NK-92 treated with Interleukin-12 subunit alpha and Interleukin-12 subunit beta, amount 100 ng/mL, for 24 hours (cell line): ENCODE measurements around the gene SLC30A1.
"Not testable (repeated sequence)": the region's sequence is repeated elsewhere in the genome, so short reads cannot be mapped to it uniquely, and the experiment has no call there.

Experiments
- DNase-seq: peaks from one replicate; lab custom pipeline; 2025; lab: John Stamatoyannopoulos, UW

Gene SLC30A1

GRCh38 chr1:211578640-211579439, at the start of gene SLC30A1:
TSS of gene SLC30A1 (minus strand) at chr1:211579161. CDS start at chr1:211578612, 549 bp downstream.
- DNase-seq: peak; percentile 99

GRCh38 chr1:211628417-211628816, 49.5 kb upstream of the SLC30A1 start:
- no peak for DNase-seq

- DNase-seq: no peak
Observed at GRCh38 chr1:211627259-211627658, 48.3 kb upstream of the SLC30A1 start.

GRCh38 chr1:211625866-211626265, 46.9 kb upstream of the SLC30A1 start:
- not testable (repeated sequence) for DNase-seq

GRCh38 chr1:211625040-211625439, 46.1 kb upstream of the SLC30A1 start:
- no peak for DNase-seq

GRCh38 chr1:211623515-211623914, 44.6 kb upstream of the SLC30A1 start:
- no peak for DNase-seq

- no peak for DNase-seq
Observed at GRCh38 chr1:211621447-211622198, 42.7 kb upstream of the SLC30A1 start.

- no peak for DNase-seq
Observed at GRCh38 chr1:211620097-211620496, 41.1 kb upstream of the SLC30A1 start.

GRCh38 chr1:211619033-211619996, 40.4 kb upstream of the SLC30A1 start:
- no peak for DNase-seq

- DNase-seq: no peak
Observed at GRCh38 chr1:211616965-211617297, 38.0 kb upstream of the SLC30A1 start.

- no peak for DNase-seq
Observed at GRCh38 chr1:211616231-211616964, 37.4 kb upstream of the SLC30A1 start.

GRCh38 chr1:211614615-211615014, 35.7 kb upstream of the SLC30A1 start:
- DNase-seq: no peak

- no peak for DNase-seq
Observed at GRCh38 chr1:211613951-211614350, 35.0 kb upstream of the SLC30A1 start.

GRCh38 chr1:211613108-211613947, 34.4 kb upstream of the SLC30A1 start:
- no peak for DNase-seq

- DNase-seq: no peak
Observed at GRCh38 chr1:211612786-211613107, 33.8 kb upstream of the SLC30A1 start.

GRCh38 chr1:211611818-211612217, 32.9 kb upstream of the SLC30A1 start:
- DNase-seq: no peak

- DNase-seq: no peak
Observed at GRCh38 chr1:211610779-211611556, 32.0 kb upstream of the SLC30A1 start.

- DNase-seq: no peak
Observed at GRCh38 chr1:211609120-211610024, 30.4 kb upstream of the SLC30A1 start.
